ENCODE data around the gene DNASE2. TPM values are rescaled to one million over a fixed set of nuclear protein-coding genes. Genes with fewer than 3 reads are reported as not detected.
"Not testable (repeated sequence)": the region's sequence is repeated elsewhere in the genome, so short reads cannot be mapped to it uniquely, and the experiment has no call there.

The DNASE2 gene
- total RNA-seq, 2 experiments from 2014 or later: 22.5 to 24.3 TPM

GRCh38 chr19:12864721-12865715, 16.2 kb downstream of the DNASE2 start:
- H3K27ac Mint-ChIP-seq: no peak overlapping the region
- no peaks in the 10 kb centered on the region for H3K9me3 Mint-ChIP-seq (ENCODE audit: low read depth)
- ChIA-PET CTCF (interaction anchor here (0.6 to 1.8 kb wide), 7 partner anchors 7 to 255 kb away, joined by 3 to 4 read pairs (median 3); partner anchors contain the start of genes ZNF490 and ZNF791), POLR2A (no interaction called here)
- no peak for DNase-seq
- ATAC-seq: no peak
- peaks cover 7% of the 10 kb centered on the region for H3K4me1 Mint-ChIP-seq
- peaks cover 4% of the 10 kb centered on the region for H3K27me3 Mint-ChIP-seq
- H3K4me3 Mint-ChIP-seq: no peak overlapping the region
- intact Hi-C loops (cut with DNase I, micrococcal nuclease): no loop called here
- H3K36me3 Mint-ChIP-seq (ENCODE audit: low read depth): no peaks in the 10 kb centered on the region

- CTCF ChIA-PET: interaction anchor here (0.5 to 1.8 kb wide), 10 partner anchors 8 to 1980 kb away, joined by 3 to 6 read pairs (median 4); partner anchors contain the start of genes ZNF490 and ZNF791
- H3K27ac Mint-ChIP-seq: no peak overlapping the region
- no peak overlapping the region for H3K4me3 Mint-ChIP-seq
- no peak for DNase-seq
- ATAC-seq: no peak
- H3K27me3 Mint-ChIP-seq: peaks cover 4% of the 10 kb centered on the region
- H3K36me3 Mint-ChIP-seq (ENCODE audit: low read depth): no peaks in the 10 kb centered on the region
- POLR2A ChIA-PET: no interaction called here
- intact Hi-C loops (cut with DNase I, micrococcal nuclease): no loop called here
- H3K9me3 Mint-ChIP-seq (ENCODE audit: low read depth): no peaks in the 10 kb centered on the region
- H3K4me1 Mint-ChIP-seq: peaks cover 7% of the 10 kb centered on the region
Observed at GRCh38 chr19:12864143-12864542, 17.1 kb downstream of the DNASE2 start.

- H3K27ac Mint-ChIP-seq: no peak overlapping the region
- no peak for DNase-seq
- ATAC-seq: no peak
- H3K9me3 Mint-ChIP-seq (ENCODE audit: low read depth): no peaks in the 10 kb centered on the region
- POLR2A ChIA-PET: no interaction called here
- no peaks in the 10 kb centered on the region for H3K27me3 Mint-ChIP-seq
- no peaks in the 10 kb centered on the region for H3K4me1 Mint-ChIP-seq
- H3K36me3 Mint-ChIP-seq (ENCODE audit: low read depth): no peaks in the 10 kb centered on the region
- intact Hi-C loops (cut with DNase I, micrococcal nuclease): loop anchor here in 1 of 2 experiments (5.0 kb wide), 1 partner anchor 37 kb away; no protein-coding TSS in a partner anchor
- CTCF ChIA-PET: interaction anchor here (0.6 to 1.8 kb wide), 2 partner anchors 12 to 296 kb away, joined by 3 to 7 read pairs; no protein-coding TSS in a partner anchor
- H3K4me3 Mint-ChIP-seq: no peak overlapping the region
Observed at GRCh38 chr19:12859546-12859945, 21.7 kb downstream of the DNASE2 start.

GRCh38 chr19:12858041-12858928, 23.0 kb downstream of the DNASE2 start:
- DNase-seq: no peak
- Mint-ChIP-seq H3K4me1 (no peaks in the 10 kb centered on the region), H3K27ac (no peak overlapping the region), H3K9me3 (ENCODE audit: low read depth) (no peaks in the 10 kb centered on the region), H3K4me3 (no peak overlapping the region), H3K27me3 (no peaks in the 10 kb centered on the region), H3K36me3 (ENCODE audit: low read depth) (no peaks in the 10 kb centered on the region)
- POLR2A ChIA-PET: no interaction called here
- no peak for ATAC-seq
- CTCF ChIA-PET: interaction anchor here (0.7 kb wide), 1 partner anchor 92 kb away, joined by 3 read pairs; no protein-coding TSS in a partner anchor
- intact Hi-C loops (cut with DNase I, micrococcal nuclease): loop anchor here in 1 of 2 experiments (5.0 kb wide), 1 partner anchor 36 kb away; no protein-coding TSS in a partner anchor

- no peaks in the 10 kb centered on the region for H3K4me1 Mint-ChIP-seq
- H3K9me3 Mint-ChIP-seq (ENCODE audit: low read depth): no peaks in the 10 kb centered on the region
- intact Hi-C loops (cut with DNase I, micrococcal nuclease): loop anchor here in 1 of 2 experiments (5.0 kb wide), 1 partner anchor 34 kb away; no protein-coding TSS in a partner anchor
- H3K4me3 Mint-ChIP-seq: no peak overlapping the region
- no peak for ATAC-seq
- POLR2A ChIA-PET: no interaction called here
- CTCF ChIA-PET: no interaction called here
- H3K36me3 Mint-ChIP-seq (ENCODE audit: low read depth): no peaks in the 10 kb centered on the region
- H3K27me3 Mint-ChIP-seq: no peaks in the 10 kb centered on the region
- H3K27ac Mint-ChIP-seq: no peak overlapping the region
- DNase-seq: no peak
Observed at GRCh38 chr19:12856653-12857052, 24.6 kb downstream of the DNASE2 start.

- ATAC-seq (peak; percentile 98), DNase-seq (peak; percentile 94)
- CTCF ChIA-PET: interaction anchor here (0.5 to 8.6 kb wide), 46 partner anchors 8 to 352 kb away, joined by 3 to 153 read pairs (median 4); partner anchors contain the start of genes DHPS, DNASE2, KLF1 and PRDX2
- H3K4me3 Mint-ChIP-seq: peak overlapping the region; percentile 57
- POLR2A ChIA-PET: interaction anchor here (0.5 kb wide), 1 partner anchor 17 kb away, joined by 3 read pairs; no protein-coding TSS in a partner anchor
- H3K27ac Mint-ChIP-seq: no peak overlapping the region
- H3K9me3 Mint-ChIP-seq (ENCODE audit: low read depth): no peaks in the 10 kb centered on the region
- peaks cover 7% of the 10 kb centered on the region for H3K4me1 Mint-ChIP-seq
- intact Hi-C loops (cut with DNase I, micrococcal nuclease): loop anchor here (1.0 to 10.0 kb wide), 8 partner anchors 41 to 283 kb away; partner anchors contain the start of genes HOOK2 (in 1 of the 2), PRDX2 (in 1 of the 2), RNASEH2A (in 1 of the 2) and THSD8 (in 1 of the 2)
- H3K27me3 Mint-ChIP-seq: peaks cover 24% of the 10 kb centered on the region
- H3K36me3 Mint-ChIP-seq (ENCODE audit: low read depth): no peaks in the 10 kb centered on the region
Observed at GRCh38 chr19:12847159-12848139, 33.8 kb downstream of the DNASE2 start.

GRCh38 chr19:12846613-12847012, 34.6 kb downstream of the DNASE2 start:
- H3K4me1 Mint-ChIP-seq; ATAC-seq; H3K27ac Mint-ChIP-seq; DNase-seq; H3K4me3 Mint-ChIP-seq; H3K36me3 Mint-ChIP-seq (ENCODE audit: low read depth); H3K9me3 Mint-ChIP-seq (ENCODE audit: low read depth): not testable (repeated sequence)
- H3K27me3 Mint-ChIP-seq: peaks cover 29% of the 10 kb centered on the region
- intact Hi-C loops (cut with DNase I, micrococcal nuclease): loop anchor here (1.0 to 10.0 kb wide), 8 partner anchors 40 to 282 kb away; partner anchors contain the start of genes HOOK2 (in 1 of the 2), PRDX2 (in 1 of the 2), RNASEH2A (in 1 of the 2) and THSD8 (in 1 of the 2)
- ChIA-PET POLR2A (interaction anchor here (0.6 kb wide), 1 partner anchor 283 kb away, joined by 10 read pairs; no protein-coding TSS in a partner anchor), CTCF (interaction anchor here (0.6 to 8.6 kb wide), 23 partner anchors 8 to 264 kb away, joined by 3 to 153 read pairs (median 4); partner anchors contain the start of genes RTBDN and TNPO2)

GRCh38 chr19:12843999-12844732, 37.1 kb downstream of the DNASE2 start:
- Mint-ChIP-seq H3K36me3 (ENCODE audit: low read depth) (no peaks in the 10 kb centered on the region), H3K4me3 (no peak overlapping the region), H3K27ac (no peak overlapping the region), H3K9me3 (ENCODE audit: low read depth) (no peaks in the 10 kb centered on the region), H3K27me3 (peaks cover 53% of the 10 kb centered on the region), H3K4me1 (peaks cover 25% of the 10 kb centered on the region)
- ATAC-seq (no peak), DNase-seq (no peak)
- ChIA-PET CTCF (interaction anchor here (0.6 to 8.6 kb wide), 3 partner anchors 82 to 120 kb away, joined by 3 to 153 read pairs (median 4); no protein-coding TSS in a partner anchor), POLR2A (no interaction called here)
- intact Hi-C loops (cut with DNase I, micrococcal nuclease): loop anchor here in 1 of 2 experiments (10.0 kb wide), 1 partner anchor 279 kb away; no protein-coding TSS in a partner anchor

- intact Hi-C loops (cut with DNase I, micrococcal nuclease): loop anchor here in 1 of 2 experiments (10.0 kb wide), 1 partner anchor 279 kb away; no protein-coding TSS in a partner anchor
- no peak overlapping the region for H3K4me3 Mint-ChIP-seq
- peaks cover 52% of the 10 kb centered on the region for H3K27me3 Mint-ChIP-seq
- peaks cover 28% of the 10 kb centered on the region for H3K4me1 Mint-ChIP-seq
- CTCF ChIA-PET: interaction anchor here (8.6 kb wide), 1 partner anchor 81 kb away, joined by 153 read pairs; no protein-coding TSS in a partner anchor
- H3K27ac Mint-ChIP-seq: no peak overlapping the region
- ATAC-seq: no peak
- DNase-seq: no peak
- H3K36me3 Mint-ChIP-seq (ENCODE audit: low read depth): no peaks in the 10 kb centered on the region
- POLR2A ChIA-PET: no interaction called here
- no peaks in the 10 kb centered on the region for H3K9me3 Mint-ChIP-seq (ENCODE audit: low read depth)
Observed at GRCh38 chr19:12843328-12843727, 37.9 kb downstream of the DNASE2 start.
